Ovary (tissue), 3 donors: Measurements from ENCODE around the gene OGG1.

Experiments used
- EP300 ChIP-seq: sonication (generic); formaldehyde crosslinking; IDR thresholded peaks from one replicate; pipeline ENCODE4 v1.6.1; 2017; ENCODE audit warnings: antibody characterized with exemption
- POLR2A ChIP-seq: fragments of 450-650 bp; IDR thresholded peaks from one replicate; pipeline ENCODE4 v1.6.1; 2017; ENCODE audit warnings: antibody characterized with exemption, mild to moderate bottlenecking, moderate library complexity
- TF ChIP-seq, protein P1 (sequence below), 3 donors: fragments of 450-650 bp in 2 of 3; fragments of 200-600 bp in 1 of 3; IDR thresholded peaks; one replicate each; pipeline versions ENCODE4 v1.5.1 to v1.8.0; 2016 to 2022; ENCODE audit warnings: antibody characterized with exemption in 3 of 3, mild to moderate bottlenecking in 1 of 3
- donor health status: DM: no; HTN: no; CAD: no.

DNA sequence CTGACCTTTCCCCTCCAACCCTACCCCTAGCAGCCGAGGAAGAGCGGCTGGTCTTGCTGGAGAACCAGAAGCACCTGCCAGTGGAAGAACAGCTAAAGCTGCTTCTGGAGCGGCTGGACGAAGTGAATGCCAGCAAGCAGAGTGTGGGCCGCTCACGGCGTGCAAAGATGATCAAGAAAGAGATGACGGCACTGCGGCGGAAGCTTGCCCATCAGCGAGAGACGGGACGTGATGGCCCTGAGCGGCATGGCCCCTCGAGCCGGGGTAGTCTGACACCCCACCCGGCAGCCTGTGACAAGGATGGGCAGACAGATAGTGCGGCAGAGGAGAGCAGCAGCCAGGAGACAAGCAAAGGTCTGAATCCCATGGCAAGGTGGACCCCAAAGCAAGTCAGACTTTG, 6.2 kb upstream of the OGG1 start:
- TF ChIP-seq POLR2A (no peak), EP300 (no peak)
- TF ChIP-seq, protein P1, sequence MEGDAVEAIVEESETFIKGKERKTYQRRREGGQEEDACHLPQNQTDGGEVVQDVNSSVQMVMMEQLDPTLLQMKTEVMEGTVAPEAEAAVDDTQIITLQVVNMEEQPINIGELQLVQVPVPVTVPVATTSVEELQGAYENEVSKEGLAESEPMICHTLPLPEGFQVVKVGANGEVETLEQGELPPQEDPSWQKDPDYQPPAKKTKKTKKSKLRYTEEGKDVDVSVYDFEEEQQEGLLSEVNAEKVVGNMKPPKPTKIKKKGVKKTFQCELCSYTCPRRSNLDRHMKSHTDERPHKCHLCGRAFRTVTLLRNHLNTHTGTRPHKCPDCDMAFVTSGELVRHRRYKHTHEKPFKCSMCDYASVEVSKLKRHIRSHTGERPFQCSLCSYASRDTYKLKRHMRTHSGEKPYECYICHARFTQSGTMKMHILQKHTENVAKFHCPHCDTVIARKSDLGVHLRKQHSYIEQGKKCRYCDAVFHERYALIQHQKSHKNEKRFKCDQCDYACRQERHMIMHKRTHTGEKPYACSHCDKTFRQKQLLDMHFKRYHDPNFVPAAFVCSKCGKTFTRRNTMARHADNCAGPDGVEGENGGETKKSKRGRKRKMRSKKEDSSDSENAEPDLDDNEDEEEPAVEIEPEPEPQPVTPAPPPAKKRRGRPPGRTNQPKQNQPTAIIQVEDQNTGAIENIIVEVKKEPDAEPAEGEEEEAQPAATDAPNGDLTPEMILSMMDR (IDR thresholded peaks at IDR 0.05), result no peak
